Neural progenitor cell (in vitro differentiated cells): ENCODE measurements around the gene KRTAP3-2.

Experiments
- EZH2 ChIP-seq: fragments of 200-600 bp; sonication (generic); IDR thresholded peaks from 2 replicates; pipeline ENCODE4 v1.6.1; 2017; ENCODE audit warnings: antibody characterized with exemption, mild to moderate bottlenecking, moderate library complexity
- EZH2phosphoT487 ChIP-seq: fragments of 200-600 bp; sonication (generic); IDR thresholded peaks from 2 replicates; pipeline ENCODE4 v1.6.1; 2017; ENCODE audit warnings: antibody characterized with exemption
- TF ChIP-seq, protein P1 (sequence below): fragments of 200-600 bp; sonication (generic); IDR thresholded peaks from 2 replicates; pipeline ENCODE4 v1.5.1; 2017; ENCODE audit warnings: antibody characterized with exemption, mild to moderate bottlenecking

DNA sequence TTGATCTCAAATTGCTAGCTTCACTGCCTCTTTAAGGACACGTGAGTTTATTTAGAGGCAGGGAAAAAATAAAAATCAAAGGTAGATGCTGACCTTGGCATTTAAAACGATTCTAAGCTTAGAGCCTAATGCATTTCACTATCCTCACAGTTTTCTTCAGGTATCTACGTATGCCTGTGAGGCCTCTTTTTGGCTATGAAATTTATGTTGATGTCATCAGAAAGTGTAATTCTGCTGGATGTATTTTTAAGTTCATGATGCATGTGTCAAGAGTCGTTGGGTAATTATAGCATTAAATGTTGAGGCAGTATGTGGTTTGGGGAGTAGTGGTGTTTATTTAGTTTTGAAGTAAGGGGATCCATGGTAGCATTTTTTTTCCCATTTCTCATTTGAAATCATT lies 4.2 kb upstream of the KRTAP3-2 start:
- TF ChIP-seq, protein P1, sequence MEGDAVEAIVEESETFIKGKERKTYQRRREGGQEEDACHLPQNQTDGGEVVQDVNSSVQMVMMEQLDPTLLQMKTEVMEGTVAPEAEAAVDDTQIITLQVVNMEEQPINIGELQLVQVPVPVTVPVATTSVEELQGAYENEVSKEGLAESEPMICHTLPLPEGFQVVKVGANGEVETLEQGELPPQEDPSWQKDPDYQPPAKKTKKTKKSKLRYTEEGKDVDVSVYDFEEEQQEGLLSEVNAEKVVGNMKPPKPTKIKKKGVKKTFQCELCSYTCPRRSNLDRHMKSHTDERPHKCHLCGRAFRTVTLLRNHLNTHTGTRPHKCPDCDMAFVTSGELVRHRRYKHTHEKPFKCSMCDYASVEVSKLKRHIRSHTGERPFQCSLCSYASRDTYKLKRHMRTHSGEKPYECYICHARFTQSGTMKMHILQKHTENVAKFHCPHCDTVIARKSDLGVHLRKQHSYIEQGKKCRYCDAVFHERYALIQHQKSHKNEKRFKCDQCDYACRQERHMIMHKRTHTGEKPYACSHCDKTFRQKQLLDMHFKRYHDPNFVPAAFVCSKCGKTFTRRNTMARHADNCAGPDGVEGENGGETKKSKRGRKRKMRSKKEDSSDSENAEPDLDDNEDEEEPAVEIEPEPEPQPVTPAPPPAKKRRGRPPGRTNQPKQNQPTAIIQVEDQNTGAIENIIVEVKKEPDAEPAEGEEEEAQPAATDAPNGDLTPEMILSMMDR: no peak
- TF ChIP-seq EZH2 (no peak), EZH2phosphoT487 (no peak)
